ENCODE measurements around the gene BLTP2. TPM values are rescaled to one million over a fixed set of nuclear protein-coding genes. Genes with fewer than 3 reads are reported as not detected.

BLTP2 gene
- total RNA-seq, 1 donor: 200 TPM

DNA sequence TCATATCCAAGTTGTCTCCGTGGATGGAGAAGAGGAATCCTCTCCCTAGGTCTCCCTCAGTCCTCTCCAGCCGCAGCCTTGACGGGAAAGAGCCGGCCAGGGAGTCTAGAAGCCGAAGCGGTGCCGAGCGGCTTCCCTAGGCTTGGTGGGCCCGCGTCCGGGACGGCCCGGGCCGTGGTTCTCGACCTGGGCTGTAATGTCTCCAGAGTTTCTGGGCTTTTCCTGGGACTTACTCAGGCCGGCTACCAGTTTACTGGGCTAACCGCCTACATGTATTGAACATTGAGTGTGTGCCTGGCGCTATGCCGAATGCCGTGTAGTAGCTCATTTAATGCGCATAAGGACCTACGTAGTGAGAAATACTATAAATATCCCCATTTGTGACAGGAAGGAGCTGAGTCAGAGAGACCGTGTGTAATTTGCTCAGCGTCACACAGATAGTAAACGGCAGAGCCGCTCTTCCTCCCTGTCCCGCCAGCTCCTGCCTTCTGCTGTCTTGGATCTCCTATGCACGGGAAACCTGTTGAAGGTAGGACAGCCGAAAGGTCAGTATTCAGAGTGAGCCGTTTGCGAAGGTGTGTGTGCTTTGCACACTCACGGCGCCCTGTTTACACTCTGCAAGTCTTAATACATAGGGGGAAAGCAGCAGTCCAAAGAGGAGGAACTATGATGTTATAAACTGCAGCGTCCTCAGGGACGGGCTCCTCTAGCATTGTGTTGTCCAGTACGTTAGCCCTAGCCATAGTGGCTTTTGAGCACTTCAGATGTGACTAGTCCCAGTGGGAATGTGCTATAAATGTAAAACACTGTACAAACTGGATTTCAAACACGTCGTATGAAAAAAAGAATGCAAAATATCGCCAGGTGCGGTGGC, 45.4 kb downstream of the BLTP2 start:
- DNase-seq (ENCODE audit: low read depth): peak; percentile 89
- TF ChIP-seq, protein P1, sequence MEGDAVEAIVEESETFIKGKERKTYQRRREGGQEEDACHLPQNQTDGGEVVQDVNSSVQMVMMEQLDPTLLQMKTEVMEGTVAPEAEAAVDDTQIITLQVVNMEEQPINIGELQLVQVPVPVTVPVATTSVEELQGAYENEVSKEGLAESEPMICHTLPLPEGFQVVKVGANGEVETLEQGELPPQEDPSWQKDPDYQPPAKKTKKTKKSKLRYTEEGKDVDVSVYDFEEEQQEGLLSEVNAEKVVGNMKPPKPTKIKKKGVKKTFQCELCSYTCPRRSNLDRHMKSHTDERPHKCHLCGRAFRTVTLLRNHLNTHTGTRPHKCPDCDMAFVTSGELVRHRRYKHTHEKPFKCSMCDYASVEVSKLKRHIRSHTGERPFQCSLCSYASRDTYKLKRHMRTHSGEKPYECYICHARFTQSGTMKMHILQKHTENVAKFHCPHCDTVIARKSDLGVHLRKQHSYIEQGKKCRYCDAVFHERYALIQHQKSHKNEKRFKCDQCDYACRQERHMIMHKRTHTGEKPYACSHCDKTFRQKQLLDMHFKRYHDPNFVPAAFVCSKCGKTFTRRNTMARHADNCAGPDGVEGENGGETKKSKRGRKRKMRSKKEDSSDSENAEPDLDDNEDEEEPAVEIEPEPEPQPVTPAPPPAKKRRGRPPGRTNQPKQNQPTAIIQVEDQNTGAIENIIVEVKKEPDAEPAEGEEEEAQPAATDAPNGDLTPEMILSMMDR (IDR thresholded peaks at IDR 0.05; ENCODE audit: insufficient read depth, low read length): no peak
- H3K4me3 ChIP-seq (ENCODE audit: low read depth, low read length): peak overlapping the region; percentile 86

DNA sequence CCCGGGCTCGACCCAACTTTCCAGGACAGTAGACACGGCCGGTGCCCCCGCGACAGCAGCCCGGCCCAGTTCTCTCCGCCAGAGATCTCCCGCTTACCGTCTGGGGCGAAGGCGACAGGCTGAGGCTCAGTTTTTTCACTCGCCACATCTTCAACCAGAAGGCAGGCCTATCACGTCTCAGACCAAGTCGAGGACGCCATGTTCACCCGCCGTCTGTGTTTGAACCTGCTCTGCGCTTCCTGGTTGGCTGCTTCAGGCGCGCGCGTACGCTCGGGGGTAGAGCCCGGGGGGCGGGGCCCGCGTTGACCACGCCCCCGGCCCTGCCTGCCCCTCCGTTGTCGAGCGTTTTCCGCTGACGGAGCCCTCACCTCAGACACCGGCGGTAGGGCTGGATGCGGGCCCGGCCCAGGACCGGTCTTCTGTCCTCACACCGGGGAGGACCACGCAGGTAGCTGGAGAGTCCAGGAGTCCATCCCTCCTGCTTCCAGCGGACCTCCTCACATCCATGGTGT, 46.1 kb downstream of the BLTP2 start, which contains the start of gene SPAG5:
Gene SPAG5, minus strand, starts transcription at position 227 of the 512 bp plus-strand sequence. Its CDS starts 79 bp downstream, at position 148.
- TF ChIP-seq, protein P1 (IDR thresholded peaks at IDR 0.05; ENCODE audit: insufficient read depth, low read length): no peak
- H3K4me3 ChIP-seq (ENCODE audit: low read depth, low read length): peak within 1 kb of the TSS; percentile 86
- peak; percentile 83 for DNase-seq (ENCODE audit: low read depth)

DNA sequence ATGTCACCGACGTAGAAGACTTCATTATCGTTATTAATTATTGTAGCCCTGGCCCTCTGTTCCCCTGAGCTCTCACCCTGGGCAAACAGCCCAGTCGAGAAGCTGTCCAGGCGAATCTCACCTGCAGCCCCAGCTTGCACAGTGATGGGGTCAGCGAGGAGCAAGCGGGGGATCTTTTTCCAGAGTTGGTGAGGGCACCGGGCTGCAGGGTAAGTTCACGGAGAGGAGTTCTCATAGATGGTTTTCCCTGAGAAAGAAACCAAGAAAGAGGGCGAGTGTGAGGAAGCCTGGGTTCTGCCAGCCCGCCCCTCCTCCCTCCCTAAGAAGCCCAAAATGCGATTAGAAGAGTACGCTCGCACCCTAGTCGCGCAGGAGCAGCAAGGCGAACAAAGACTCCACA, 46.6 kb downstream of the BLTP2 start:
- DNase-seq (ENCODE audit: low read depth): no peak
- TF ChIP-seq, protein P1 (IDR thresholded peaks at IDR 0.05; ENCODE audit: insufficient read depth, low read length): no peak
- peak overlapping the region; percentile 86 for H3K4me3 ChIP-seq (ENCODE audit: low read depth, low read length)

DNA sequence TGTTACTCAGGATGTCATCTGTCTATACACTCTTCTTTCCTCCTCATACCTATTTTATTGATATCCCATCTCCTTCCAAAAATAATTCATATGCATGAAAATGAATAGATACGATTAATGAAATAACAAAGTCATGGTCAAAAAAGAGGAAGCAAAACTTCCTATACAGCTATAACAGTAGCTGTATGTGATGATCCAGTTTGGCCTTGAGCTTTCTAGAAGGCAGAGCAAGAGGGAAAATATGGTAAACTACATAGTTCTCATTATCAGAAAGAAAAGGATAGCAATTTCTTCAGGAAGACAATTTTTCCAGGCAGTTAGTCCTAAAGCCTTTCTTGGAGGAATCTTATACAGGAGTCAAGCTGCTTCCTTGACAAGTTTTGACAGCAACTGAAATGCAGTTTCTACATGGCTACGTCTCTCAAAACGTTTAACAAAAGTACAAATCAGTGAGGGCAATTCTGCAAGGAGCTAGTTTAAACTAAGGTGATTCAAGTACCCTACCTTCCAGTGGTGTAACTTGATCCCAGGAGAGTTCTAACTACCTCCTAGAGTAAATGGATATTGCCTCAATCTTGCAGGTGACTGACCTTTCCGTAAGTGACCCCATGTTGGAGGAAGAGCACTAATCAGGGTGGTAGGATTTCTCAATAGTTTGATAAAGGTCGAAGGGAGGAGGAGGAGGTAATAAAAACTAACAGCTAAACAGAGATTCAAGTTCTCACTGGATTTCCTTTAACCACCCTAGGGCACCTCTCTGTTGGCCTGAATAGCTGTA, 47.2 kb downstream of the BLTP2 start:
- H3K4me3 ChIP-seq (ENCODE audit: low read depth, low read length): peak overlapping the region; percentile 86
- TF ChIP-seq, protein P1 (IDR thresholded peaks at IDR 0.05; ENCODE audit: insufficient read depth, low read length): no peak
- no peak for DNase-seq (ENCODE audit: low read depth)

Other genes with a start within 250 kb of the BLTP2 start
- gene SLC46A1, start 238.9 kb downstream of the BLTP2 start, total RNA-seq (ENCODE audit: low replicate concordance): 2.0 and 7.9 TPM in 2 replicates
- gene SLC13A2, start 171.5 kb downstream of the BLTP2 start, total RNA-seq (ENCODE audit: low replicate concordance): not detected in 2 replicates
- not detected in 2 replicates for gene FOXN1, start 138.8 kb downstream of the BLTP2 start, total RNA-seq (ENCODE audit: low replicate concordance)
- 12.2 and 18.2 TPM in 2 replicates for gene UNC119, start 92.5 kb downstream of the BLTP2 start, total RNA-seq (ENCODE audit: low replicate concordance)
- 15.8 and 26.9 TPM in 2 replicates for gene PIGS, start 73.6 kb downstream of the BLTP2 start, total RNA-seq (ENCODE audit: low replicate concordance)
- 17.6 and 36.3 TPM in 2 replicates for gene ALDOC, start 68.3 kb downstream of the BLTP2 start, total RNA-seq (ENCODE audit: low replicate concordance)
- 7.4 and 31.8 TPM in 2 replicates for gene SPAG5, start 46.1 kb downstream of the BLTP2 start, total RNA-seq (ENCODE audit: low replicate concordance)
- 4.3 TPM in 1 of 2 replicates, not detected in the other for gene RSKR, start 31.0 kb downstream of the BLTP2 start, total RNA-seq (ENCODE audit: low replicate concordance)
- gene SDF2, start 16.7 kb upstream of the BLTP2 start, total RNA-seq (ENCODE audit: low replicate concordance): 32.5 and 36.9 TPM in 2 replicates
- 46.8 and 60.5 TPM in 2 replicates for gene SUPT6H, start 17.0 kb upstream of the BLTP2 start, total RNA-seq (ENCODE audit: low replicate concordance)
- 0.49 and 1.5 TPM in 2 replicates for gene PROCA1, start 66.7 kb upstream of the BLTP2 start, total RNA-seq (ENCODE audit: low replicate concordance)
- 154 and 412 TPM in 2 replicates for gene RAB34, start 72.7 kb upstream of the BLTP2 start, total RNA-seq (ENCODE audit: low replicate concordance)
- gene RPL23A, start 74.8 kb upstream of the BLTP2 start, total RNA-seq (ENCODE audit: low replicate concordance): 322 and 1,093 TPM in 2 replicates
- 7.8 TPM in 1 of 2 replicates, not detected in the other for gene TLCD1, start 81.1 kb upstream of the BLTP2 start, total RNA-seq (ENCODE audit: low replicate concordance)
- gene NEK8, start 83.6 kb upstream of the BLTP2 start, total RNA-seq (ENCODE audit: low replicate concordance): 4.9 and 6.8 TPM in 2 replicates
- 8.1 and 21.3 TPM in 2 replicates for gene TRAF4, start 98.9 kb upstream of the BLTP2 start, total RNA-seq (ENCODE audit: low replicate concordance)
- 1.6 and 7.0 TPM in 2 replicates for gene FAM222B, start 197.6 kb upstream of the BLTP2 start, total RNA-seq (ENCODE audit: low replicate concordance)
- gene ERAL1, start 209.9 kb upstream of the BLTP2 start, total RNA-seq (ENCODE audit: low replicate concordance): 16.3 and 38.1 TPM in 2 replicates